HG02763 (cell line): ENCODE data around the gene BRD3.
A peak's percentile ranks its signal among the peaks of the same experiment; 100 is the strongest.
"Not testable (repeated sequence)": the region's sequence is repeated elsewhere in the genome, so short reads cannot be mapped to it uniquely, and the experiment has no call there.

Experiments
- ATAC-seq: cut with Tn5 transposase; IDR thresholded peaks from one replicate; pipeline ENCODE4 v1.9.1; 2021; ENCODE audit warnings: mild to moderate bottlenecking, moderate library complexity; ENCODE audit not compliant: unreplicated experiment

Gene BRD3

DNA sequence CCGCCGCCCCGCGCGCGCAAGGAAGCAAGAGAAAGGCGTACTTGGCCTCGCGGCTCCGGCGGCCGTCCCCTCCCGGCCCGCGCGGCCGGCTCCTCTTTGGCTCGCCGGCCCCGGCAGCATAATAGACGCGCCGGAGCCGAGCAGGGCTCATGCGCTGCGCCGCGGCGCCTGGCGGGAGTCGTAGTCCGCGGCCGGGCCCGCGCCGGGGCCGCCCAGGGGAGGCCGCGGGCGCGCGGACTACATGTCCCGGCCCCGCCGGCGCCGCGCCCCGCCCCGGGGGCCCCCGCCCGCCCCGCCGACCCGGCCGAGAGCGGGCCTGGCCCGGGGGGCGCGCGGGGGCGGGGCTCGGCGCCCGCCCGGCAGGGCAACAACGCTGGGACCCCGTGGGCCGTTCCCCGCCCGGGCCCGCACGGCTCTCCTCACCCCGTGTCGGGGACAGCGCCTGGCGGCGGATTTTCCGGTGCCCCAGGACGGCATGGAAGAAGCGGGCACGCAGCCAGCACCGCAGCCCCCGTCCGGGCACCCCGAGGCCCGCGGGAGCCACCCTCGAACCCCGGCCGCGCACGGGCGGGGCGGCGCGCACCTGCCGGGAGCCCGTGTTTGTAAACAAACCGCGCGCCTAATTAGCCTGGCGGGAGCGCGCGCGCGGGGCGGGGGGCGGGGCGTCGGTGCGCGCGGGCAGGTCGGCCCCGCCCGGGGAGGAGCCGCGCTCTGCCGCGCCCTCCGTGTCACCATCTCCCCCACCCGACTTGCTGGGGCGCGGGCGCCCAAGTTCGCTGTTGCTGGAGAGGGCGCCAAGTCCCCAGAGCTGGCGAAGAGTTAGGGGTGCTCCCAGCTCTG lies at the start of gene BRD3:
BRD3 (minus strand) TSS at position 123 of the 840 bp plus-strand sequence. CDS start 14,549 bp downstream, outside the sequence.
- ATAC-seq, result peak; percentile 81

GRCh38 chr9:134112561-134112960 lies 44.7 kb upstream of the BRD3 start:
- no peak for ATAC-seq

GRCh38 chr9:134111064-134111463 lies 43.2 kb upstream of the BRD3 start:
- no peak for ATAC-seq

GRCh38 chr9:134103391-134103998 lies 35.7 kb upstream of the BRD3 start:
- ATAC-seq, result no peak

GRCh38 chr9:134101623-134102149 lies 33.9 kb upstream of the BRD3 start:
- no peak for ATAC-seq

- ATAC-seq, result not testable (repeated sequence)
Measured at GRCh38 chr9:134101133-134101532, 33.3 kb upstream of the BRD3 start.

DNA sequence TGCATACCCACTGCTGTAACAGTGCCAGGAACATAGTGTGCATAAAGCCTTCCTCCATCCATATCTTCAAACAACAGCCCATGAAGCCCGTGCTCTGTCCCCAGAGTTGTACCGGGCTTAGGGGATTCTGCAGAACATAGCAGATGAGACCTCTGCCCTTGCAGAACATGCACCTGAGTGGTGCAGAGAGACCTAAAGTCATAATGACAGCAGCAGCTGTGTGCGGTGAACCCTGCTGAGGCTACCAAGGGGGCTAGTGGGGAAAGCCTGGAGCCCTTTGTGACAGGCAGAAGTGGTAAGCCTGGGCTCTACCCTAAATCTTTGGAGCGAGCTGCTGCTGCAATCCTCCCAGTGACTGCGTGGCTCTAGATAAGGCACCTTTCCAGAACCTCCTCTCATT lies 32.2 kb upstream of the BRD3 start:
- no peak for ATAC-seq

- ATAC-seq, result no peak
Measured at GRCh38 chr9:134099123-134099761, 31.4 kb upstream of the BRD3 start.

DNA sequence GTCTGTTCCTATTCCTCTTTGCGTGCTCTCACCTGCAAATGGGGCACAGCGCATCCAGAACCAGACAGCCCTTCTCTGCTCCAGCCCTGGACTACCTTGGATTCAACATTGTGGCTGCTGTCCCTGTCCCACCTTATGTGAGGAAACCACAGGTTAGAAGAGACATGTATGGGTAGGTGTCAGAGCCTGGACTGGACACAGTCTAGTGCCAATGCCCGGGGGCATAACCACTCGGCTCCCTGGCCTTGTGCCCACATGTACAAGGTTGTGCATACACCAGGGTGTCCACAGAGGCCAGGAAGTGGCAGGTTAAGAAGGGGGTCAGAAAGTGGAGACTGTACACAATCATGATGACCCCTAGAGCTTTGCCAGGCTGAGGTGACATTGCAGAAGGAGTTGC lies 22.1 kb upstream of the BRD3 start:
- no peak for ATAC-seq

DNA sequence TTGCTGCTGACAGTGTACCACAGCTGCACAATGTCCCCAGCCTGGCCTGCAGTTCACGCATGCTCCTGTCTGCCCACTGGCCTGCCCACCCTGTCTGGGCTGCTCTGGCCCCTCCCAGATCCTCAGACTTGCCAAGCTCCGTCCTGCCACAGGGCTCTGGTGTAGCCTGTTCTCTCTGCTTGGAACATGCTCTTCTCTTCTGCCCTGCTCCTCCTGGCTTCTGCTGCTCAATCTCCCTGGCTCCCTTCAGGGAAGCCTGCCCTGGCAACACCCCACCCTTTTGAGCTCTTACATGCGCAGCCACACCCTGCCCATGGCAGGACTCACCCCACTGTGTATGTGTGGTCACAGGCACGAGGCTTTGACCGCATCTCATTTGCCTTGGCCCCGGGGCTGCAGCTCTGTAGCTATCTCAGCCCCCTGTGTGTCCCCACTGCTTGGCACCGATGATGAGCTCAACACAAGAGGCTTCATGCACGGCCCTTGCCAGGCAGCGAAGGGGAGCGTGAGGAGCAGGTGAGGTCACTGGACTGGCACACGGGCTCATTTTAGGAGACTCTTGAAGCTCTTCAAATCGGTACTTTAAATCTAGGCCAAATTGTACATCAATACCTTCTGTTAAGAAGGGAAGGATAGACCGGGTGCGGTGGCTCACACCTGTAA lies 20.4 kb upstream of the BRD3 start:
- ATAC-seq, result no peak

DNA sequence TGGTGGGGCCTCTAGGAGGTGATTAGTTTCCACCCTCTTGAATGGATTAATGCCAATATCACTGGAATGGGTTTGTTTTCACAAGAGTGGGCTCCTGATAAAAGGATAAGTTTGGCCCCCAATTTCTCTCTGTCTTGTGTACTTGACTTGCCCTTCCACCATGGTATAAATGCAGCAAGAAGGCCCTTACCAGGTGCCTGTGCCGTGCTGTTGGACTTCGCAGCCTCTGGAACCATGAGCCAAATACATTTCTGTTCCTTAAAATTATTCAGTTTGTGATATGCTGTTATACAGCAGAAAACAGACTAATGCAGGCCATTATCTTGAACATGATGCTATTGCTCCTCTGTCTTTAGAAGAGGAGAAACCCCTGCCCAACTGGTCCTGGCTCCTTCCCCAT lies 17.8 kb upstream of the BRD3 start:
- ATAC-seq, result no peak

GRCh38 chr9:134083451-134083850 lies 15.6 kb upstream of the BRD3 start:
- ATAC-seq, result no peak

GRCh38 chr9:134076644-134077043 lies 8.8 kb upstream of the BRD3 start:
- ATAC-seq, result no peak

DNA sequence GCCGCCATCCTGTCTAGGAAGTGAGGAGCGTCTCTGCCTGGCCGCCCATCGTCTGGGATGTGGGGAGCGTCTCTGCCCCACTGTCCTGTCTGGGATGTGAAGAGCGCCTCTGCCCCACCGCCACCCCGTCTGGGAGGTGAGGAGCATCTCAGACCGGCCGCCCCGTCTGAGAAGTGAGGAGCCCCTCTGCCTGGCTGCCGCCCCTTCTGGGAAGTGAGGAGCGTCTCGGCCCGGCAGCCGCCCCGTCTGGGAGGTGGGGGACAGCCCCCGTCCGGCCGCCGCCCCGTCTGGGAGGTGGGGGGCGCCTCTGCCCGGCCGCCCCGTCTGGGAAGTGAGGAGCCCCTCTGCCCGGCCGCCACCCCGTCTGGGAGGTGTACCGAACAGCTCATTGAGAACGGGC lies 7.9 kb upstream of the BRD3 start:
- ATAC-seq, result not testable (repeated sequence)

DNA sequence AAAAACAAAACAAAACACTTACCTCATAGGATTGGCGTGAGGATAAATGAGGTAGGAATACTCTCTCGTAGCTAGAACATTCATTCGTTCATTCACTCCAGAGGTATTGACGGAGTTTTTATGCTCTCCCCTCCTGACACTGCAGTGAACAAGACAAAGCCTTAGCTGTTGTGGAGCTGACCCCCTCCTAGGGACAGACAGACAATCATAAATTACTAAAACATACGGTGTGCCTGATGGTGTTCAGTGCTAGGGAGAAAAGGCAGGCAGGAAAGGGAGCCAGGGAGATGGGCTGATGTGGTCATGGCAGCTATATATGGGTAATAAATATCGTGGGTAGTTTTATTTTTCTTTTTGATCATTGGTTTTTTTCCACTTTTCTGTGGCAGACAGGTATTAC lies 5.7 kb upstream of the BRD3 start:
- ATAC-seq, result no peak

GRCh38 chr9:134072683-134073082 lies 4.9 kb upstream of the BRD3 start:
- not testable (repeated sequence) for ATAC-seq

GRCh38 chr9:134071149-134071548 lies 3.3 kb upstream of the BRD3 start:
- no peak for ATAC-seq

- ATAC-seq, result no peak
Measured at GRCh38 chr9:134069480-134070399, 1.9 kb upstream of the BRD3 start.

- ATAC-seq, result no peak
Measured at GRCh38 chr9:134068744-134069479, 1.1 kb upstream of the BRD3 start.
